ENCODE data around the gene CLPTM1L. TPM values are rescaled to one million over a fixed set of nuclear protein-coding genes. Genes with fewer than 3 reads are reported as not detected.
"Not testable (repeated sequence)": the region's sequence is repeated elsewhere in the genome, so short reads cannot be mapped to it uniquely, and the experiment has no call there.

CLPTM1L gene
- total RNA-seq, 1 experiment from 2014 or later, result 83.2 TPM

DNA sequence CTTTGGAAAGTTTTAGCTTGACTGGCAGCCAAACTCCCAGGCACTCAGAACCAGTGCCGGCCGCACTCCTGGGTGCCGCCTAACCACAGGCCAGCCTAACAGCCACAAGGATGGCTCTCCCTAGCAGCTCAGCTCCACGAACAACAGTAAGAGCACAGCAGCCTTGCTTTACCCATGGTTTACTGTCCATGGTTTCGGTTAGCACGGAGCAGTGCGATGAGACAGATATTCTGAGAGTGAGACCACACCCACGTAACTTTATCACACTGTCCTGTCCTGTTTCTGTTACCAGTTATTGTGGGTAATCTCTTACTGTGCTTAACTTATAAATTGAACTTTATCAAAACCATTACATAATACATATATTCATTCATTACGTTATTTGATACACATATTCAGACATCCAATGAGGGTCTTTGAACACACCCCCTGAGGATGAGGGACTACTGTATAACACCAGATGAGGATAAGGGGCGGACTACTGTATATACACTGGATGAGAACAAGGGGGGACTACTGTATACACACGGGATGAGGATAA is 12.4 kb downstream of the CLPTM1L start:
- H3K36me3 ChIP-seq, result peaks cover 15% of the 10 kb centered on the region
- H3K4me1 ChIP-seq, result peaks cover 16% of the 10 kb centered on the region
- DNase-seq, result peak in 1 of 2 experiments; percentile 40

DNA sequence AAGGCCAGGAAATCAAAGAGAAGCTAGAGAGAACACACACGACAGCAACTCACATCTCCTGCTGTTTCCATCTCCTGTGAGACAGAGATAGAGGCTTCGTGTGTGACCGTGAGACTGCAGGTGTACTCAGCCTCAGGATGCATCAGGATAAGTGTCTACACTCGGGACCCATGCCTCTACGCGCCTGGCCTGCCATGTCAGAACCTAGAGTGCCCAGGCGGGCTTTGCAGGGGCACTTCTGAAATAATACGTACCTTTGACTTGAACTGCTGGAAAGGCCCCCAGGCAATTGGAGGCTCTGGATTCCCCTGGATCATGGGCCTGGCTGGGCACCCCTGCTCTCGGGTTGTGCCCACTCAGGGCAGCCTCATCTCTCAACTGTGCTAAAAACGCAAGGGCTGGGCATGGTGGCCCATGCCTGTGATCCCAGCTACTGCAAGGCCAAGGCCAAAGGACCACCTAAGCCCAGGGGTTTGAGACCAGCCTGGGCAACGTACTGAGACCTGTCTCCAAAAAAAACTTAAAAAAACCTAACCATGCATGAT is 13.0 kb downstream of the CLPTM1L start:
- peak overlapping the region; percentile 88 for H3K27ac ChIP-seq
- no peak for DNase-seq
- peaks cover 15% of the 10 kb centered on the region for H3K36me3 ChIP-seq
- H3K27me3 ChIP-seq, result no peaks in the 10 kb centered on the region
- H3K4me1 ChIP-seq, result peaks cover 16% of the 10 kb centered on the region
- no peak overlapping the region for H3K4me3 ChIP-seq
- H3K9me3 ChIP-seq (replicated peaks), result no peaks in the 10 kb centered on the region

More for the DNA sequence above, 12.4 kb downstream of the CLPTM1L start:
- Histone ChIP-seq H3K27me3 (no peaks in the 10 kb centered on the region), H3K9me3 (replicated peaks) (no peaks in the 10 kb centered on the region), H3K4me3 (no peak overlapping the region), H3K27ac (no peak overlapping the region)

DNA sequence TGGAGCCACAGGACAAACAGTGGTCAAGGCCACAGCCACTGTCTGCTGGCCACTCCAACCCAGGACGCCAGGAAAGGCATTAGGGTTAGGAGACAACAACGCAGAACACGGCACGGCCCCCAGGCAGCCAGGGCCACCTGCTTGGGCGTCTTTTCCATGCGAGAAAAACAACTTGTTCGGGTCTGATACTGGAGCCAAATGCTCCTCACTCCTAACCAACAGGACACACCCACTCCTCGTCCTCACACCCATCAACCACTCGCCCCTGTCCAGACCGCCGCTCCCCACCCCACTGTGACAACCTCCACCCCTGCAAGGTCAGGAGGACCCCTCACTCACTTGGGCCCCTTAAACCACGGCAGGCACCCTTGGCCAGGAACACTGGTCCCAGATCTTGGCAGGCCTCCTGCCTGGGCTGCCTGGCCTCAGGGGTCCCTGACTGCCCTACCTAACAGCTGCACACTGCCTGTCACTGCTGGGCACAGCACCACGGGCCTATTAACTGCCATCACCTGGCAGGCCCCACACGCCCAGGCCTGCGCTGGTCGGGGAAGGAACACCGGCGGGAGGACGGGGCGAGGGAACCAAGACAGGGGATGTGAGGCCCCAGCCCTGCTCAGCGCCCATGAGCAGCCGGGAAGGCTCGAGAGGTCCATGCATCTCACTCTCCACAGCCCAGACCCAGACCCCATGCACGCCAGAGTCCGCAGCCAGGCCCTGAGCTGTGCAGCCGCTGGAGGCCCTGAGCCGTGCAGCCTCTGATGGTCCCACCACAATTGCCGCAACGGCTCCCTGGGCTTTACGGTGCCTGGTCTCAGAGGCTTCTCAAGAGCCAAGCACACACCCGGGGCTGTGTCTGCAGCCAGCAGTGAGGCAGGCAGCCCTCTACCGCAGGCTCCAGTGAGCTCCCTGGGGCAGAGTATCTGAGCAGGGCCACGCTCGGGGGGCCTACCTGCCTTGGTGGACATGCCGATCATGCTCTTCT is 13.8 kb downstream of the CLPTM1L start:
- Histone ChIP-seq H3K4me1 (peaks cover 16% of the 10 kb centered on the region), H3K27me3 (no peaks in the 10 kb centered on the region), H3K36me3 (peaks cover 15% of the 10 kb centered on the region), H3K27ac (peak overlapping the region; percentile 88), H3K9me3 (replicated peaks) (no peaks in the 10 kb centered on the region), H3K4me3 (no peak overlapping the region)
- DNase-seq, result peak; percentile 43 to 56

DNA sequence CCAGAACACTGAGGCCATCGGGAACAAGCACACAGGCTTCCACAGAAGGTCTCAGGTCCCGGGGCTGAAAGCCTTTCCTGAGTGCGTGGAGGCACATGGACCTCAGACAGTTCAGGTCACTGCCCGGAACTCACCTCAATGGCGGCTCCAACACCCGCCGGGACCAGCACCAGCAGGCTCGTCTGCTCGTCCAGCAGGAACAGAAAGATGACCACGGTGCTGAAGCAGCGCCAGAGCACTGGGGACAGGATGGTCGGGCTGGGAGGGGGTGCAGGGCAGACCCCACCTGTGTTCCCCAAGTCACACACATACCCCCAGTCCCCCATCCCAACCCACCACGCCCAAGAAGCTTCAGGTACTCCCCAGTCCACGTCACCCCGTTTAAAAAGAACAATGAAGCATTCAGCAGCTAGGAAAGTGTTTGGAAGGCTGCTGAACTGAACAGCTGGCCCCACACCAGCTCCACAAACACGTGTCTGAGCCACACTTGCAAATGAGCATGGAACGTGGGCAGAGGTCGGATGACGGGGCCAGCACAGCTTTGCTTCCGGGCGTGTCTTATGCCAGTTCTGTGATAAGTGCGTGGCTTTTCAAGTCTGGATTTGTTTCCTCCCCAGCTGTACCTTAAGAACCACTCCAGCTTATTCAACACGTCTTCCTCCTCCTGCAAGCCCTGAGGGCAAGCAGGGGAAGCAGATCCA is 14.6 kb downstream of the CLPTM1L start:
- Histone ChIP-seq H3K4me3 (no peak overlapping the region), H3K9me3 (replicated peaks) (no peaks in the 10 kb centered on the region), H3K4me1 (peaks cover 16% of the 10 kb centered on the region), H3K27ac (peak overlapping the region; percentile 88), H3K27me3 (no peaks in the 10 kb centered on the region), H3K36me3 (peaks cover 17% of the 10 kb centered on the region)
- peak; percentile 77 to 83 for DNase-seq

DNA sequence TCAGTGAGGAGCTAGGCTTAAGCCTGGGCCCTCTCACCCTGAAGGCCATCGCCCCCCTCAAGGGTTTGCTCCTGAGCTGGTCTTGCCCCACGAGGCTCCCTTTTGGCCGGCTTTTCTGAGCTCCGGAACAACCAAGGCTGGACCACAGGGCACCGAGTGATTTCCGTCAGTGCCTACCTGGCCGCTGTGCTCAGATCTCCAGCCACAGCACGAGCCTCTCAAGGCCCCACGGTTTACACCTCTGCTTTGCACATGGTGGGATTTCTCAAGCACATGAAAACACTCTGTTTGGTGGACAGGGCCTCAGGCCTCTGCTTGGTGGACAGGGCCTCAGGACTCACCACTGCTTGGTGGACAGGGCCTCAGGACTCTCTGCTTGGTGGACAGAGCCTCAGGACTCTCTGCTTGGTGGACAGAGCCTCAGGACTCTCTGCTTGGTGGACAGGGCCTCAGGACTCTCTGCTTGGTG is 15.8 kb downstream of the CLPTM1L start:
- no peaks in the 10 kb centered on the region for H3K27me3 ChIP-seq
- H3K4me3 ChIP-seq, result no peak overlapping the region
- H3K36me3 ChIP-seq, result peaks cover 19% of the 10 kb centered on the region
- H3K9me3 ChIP-seq (replicated peaks), result no peaks in the 10 kb centered on the region
- peaks cover 16% of the 10 kb centered on the region for H3K4me1 ChIP-seq
- no peak overlapping the region for H3K27ac ChIP-seq
- DNase-seq, result no peak

DNA sequence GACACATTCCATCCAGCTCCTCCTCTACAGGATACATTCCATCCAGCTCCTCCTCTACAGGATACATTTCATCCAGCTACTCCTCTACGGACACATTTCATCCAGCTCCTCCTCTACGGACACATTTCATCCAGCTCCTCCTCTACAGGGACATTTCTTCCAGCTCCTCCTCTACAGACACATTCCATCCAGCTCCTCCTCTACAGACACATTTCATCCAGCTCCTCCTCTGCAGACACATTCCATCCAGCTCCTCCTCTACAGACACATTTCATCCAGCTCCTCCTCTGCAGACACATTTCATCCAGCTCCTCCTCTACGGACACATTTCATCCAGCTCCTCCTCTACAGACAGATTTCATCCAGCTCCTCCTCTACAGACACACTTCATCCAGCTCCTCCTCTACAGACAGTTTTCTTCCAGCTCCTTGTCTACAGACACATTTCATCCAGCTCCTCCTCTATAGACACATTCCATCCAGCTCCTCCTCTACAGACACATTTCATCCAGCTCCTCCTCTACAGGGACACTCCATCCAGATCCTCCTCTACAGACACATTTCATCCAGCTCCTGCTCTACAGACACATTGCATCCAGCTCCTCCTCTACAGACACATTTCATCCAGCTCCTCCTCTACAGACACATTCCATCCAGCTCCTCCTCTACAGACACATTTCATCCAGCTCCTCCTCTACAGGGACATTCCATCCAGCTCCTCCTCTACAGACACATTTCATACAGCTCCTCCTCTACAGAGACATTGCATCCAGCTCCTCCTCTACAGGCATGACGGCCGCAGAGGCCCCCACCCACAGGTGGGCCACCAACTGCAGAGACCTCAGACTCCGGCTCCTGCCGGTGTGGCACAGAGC is 16.4 kb downstream of the CLPTM1L start:
- peak in 1 of 2 experiments; percentile 22 for DNase-seq
- not testable (repeated sequence) for H3K27ac ChIP-seq; H3K27me3 ChIP-seq; H3K4me3 ChIP-seq; H3K9me3 ChIP-seq (replicated peaks)
- Histone ChIP-seq H3K4me1 (peaks cover 16% of the 10 kb centered on the region), H3K36me3 (peaks cover 15% of the 10 kb centered on the region)

DNA sequence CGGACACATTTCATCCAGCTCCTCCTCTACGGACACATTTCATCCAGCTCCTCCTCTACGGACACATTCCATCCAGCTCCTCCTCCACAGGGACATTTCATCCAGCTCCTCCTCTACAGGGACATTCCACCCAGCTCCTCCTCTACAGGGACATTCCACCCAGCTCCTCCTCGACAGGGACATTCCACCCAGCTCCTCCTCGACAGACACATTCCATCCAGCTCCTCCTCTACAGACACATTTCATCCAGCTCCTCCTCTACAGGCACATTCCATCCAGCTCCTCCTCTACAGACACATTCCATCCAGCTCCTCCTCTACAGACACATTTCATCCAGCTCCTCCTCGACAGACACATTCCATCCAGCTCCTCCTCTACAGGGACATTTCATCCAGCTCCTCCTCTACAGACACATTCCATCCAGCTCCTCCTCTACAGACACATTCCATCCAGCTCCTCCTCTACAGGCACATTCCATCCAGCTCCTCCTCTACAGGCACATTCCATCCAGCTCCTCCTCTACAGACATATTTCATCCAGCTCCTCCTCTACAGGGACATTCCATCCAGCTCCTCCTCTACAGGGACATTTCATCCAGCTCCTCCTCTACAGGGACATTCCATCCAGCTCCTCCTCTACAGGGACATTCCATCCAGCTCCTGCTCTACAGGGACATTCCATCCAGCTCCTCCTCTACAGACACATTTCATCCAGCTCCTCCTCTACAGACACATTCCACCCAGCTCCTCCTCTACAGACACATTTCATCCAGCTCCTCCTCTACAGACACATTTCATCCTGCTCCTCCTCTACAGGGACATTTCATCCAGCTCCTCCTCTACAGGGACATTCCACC is 17.8 kb downstream of the CLPTM1L start:
- H3K27me3 ChIP-seq; H3K9me3 ChIP-seq (replicated peaks); H3K4me3 ChIP-seq: not testable (repeated sequence)
- H3K36me3 ChIP-seq, result peaks cover 13% of the 10 kb centered on the region
- H3K4me1 ChIP-seq, result peaks cover 16% of the 10 kb centered on the region
- H3K27ac ChIP-seq, result peak overlapping the region; percentile 45; the same call in 1 of the 2 replicates
- peak in 1 of 2 experiments; percentile 28 for DNase-seq

DNA sequence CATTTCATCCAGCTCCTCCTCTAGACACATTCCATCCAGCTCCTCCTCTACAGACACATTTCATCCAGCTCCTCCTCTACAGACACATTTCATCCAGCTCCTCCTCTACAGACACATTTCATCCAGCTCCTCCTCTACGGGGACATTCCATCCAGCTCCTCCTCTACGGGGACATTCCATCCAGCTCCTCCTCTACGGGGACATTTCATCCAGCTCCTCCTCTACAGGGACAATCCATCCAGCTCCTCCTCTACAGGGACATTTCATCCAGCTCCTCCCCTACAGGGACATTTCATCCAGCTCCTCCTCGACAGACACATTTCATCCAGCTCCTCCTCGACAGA is 18.4 kb downstream of the CLPTM1L start:
- H3K27ac ChIP-seq; H3K4me3 ChIP-seq; H3K27me3 ChIP-seq; DNase-seq; H3K9me3 ChIP-seq (replicated peaks); H3K36me3 ChIP-seq: not testable (repeated sequence)
- H3K4me1 ChIP-seq, result peaks cover 16% of the 10 kb centered on the region

DNA sequence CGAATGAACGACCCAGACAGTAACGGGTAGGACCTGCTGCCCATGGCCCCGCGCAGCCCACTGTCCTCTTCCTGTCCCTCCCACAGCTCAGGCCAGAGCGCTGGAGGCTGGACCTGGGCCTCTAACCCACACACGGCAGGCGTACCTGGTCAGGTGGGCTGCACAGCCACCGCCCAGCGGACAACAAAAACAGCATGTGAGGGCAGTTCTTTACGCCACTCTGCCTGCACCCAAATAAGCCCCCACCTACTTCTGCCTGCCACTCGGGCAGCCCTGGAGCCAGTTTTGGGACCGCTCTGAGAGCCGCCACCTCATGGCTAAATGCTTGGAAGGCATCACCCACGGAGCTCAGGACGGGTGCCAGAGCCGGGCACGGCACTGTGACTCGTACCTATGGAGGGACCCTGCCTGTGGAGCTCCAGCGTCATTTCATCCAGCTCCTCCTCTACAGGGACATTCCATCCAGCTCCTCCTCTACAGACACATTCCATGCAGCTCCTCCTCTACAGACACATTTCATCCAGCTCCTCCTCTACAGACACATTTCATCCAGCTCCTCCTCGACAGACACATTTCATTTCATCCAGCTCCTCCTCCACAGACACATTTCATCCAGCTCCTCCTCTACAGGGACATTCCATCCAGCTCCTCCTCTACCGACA is 18.9 kb downstream of the CLPTM1L start:
- Histone ChIP-seq H3K27me3 (no peaks in the 10 kb centered on the region), H3K4me1 (peaks cover 11% of the 10 kb centered on the region), H3K36me3 (peaks cover 9% of the 10 kb centered on the region), H3K27ac (no peak overlapping the region), H3K9me3 (replicated peaks) (no peaks in the 10 kb centered on the region), H3K4me3 (no peak overlapping the region)
- no peak for DNase-seq

DNA sequence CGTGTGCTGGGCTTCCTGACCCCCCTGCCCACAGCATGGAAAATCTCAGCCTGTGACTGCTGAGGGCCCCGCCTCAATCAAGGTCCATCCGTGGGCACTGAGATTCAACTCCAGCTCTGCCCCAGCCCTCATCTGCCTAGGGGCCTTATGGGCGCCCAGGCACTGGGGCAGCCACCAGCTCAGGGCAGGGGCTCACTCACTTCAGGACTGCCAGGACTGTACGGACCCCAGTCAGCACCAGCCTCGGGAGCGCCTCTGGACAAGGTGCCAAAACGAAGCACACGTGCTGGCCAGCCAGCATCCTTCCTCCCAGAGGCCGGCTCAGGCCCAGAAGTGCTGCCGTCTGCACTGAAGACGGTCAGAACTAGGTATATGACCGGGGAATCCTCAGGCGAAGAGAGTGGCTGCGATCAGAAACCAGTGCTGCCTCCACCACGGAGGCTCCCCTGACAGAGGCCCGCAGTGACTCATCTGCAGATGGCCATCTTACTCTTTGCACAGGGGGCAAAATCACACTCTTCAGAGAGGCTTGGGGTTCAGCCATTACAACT is 19.6 kb downstream of the CLPTM1L start:
- Histone ChIP-seq H3K36me3 (peaks cover 11% of the 10 kb centered on the region), H3K27ac (no peak overlapping the region)

DNA sequence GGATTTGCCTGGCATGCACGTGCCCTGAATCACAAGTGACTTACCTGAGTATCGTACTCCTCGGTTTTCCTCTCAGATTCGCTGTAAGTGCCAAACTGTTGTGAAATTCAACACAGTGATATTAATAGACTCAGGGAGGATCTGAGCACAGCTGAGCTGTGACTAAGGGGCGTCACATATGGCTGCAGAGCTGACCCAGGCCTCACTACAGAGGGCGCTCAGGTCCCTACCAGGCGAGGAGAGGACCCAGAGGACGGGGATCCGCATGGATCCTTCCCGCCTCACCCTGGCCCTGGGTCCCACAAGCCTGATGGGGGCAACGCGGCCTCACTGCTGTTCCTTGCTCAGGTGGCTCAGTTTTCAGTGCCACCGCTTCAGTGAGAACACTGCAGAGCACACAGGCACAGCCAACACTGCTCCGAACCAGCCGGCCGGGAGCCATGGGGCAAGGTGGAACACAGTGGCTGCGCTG is 20.1 kb downstream of the CLPTM1L start:
- H3K36me3 ChIP-seq, result peaks cover 7% of the 10 kb centered on the region; the same call in 1 of the 2 replicates
- H3K4me1 ChIP-seq, result no peaks in the 10 kb centered on the region
- no peaks in the 10 kb centered on the region for H3K9me3 ChIP-seq (replicated peaks)
- no peaks in the 10 kb centered on the region for H3K27me3 ChIP-seq
- H3K27ac ChIP-seq, result no peak overlapping the region
- no peak for DNase-seq
- no peak overlapping the region for H3K4me3 ChIP-seq

More for the DNA sequence above, 19.6 kb downstream of the CLPTM1L start:
- Histone ChIP-seq H3K9me3 (replicated peaks) (no peaks in the 10 kb centered on the region), H3K27me3 (no peaks in the 10 kb centered on the region), H3K4me3 (no peak overlapping the region), H3K4me1 (peaks cover 4% of the 10 kb centered on the region)
- DNase-seq, result no peak

DNA sequence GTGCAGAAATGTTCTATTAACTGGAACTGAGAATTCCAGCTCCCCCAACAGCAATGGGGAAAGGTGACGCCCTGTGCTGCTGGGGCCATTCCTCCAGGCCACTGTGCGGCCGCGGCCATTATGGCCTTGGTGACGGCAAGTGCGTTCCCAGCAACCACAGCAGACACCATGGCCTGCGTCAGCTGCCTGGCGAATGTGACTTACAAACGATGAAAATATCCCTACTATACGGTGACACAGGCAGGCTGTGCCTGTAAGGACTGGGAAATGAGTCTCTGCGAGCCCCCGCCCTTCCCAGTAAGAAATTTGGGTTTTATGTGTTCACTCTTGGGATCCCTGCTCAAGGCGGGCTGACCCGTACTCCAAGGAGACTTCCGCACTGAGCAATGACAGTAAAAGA is 20.6 kb downstream of the CLPTM1L start:
- DNase-seq, result no peak
- Histone ChIP-seq H3K36me3 (peaks cover 7% of the 10 kb centered on the region; the same call in 1 of the 2 replicates), H3K4me1 (no peaks in the 10 kb centered on the region), H3K27me3 (no peaks in the 10 kb centered on the region), H3K9me3 (replicated peaks) (no peaks in the 10 kb centered on the region), H3K4me3 (no peak overlapping the region), H3K27ac (no peak overlapping the region)
